Measurements from ENCODE around the gene RBM38. TPM values are rescaled to one million over a fixed set of nuclear protein-coding genes. Genes with fewer than 3 reads are reported as not detected.

The RBM38 gene
- total RNA-seq, 6 donors from 2014 or later = 14.7 to 27.5 (median 22.3) TPM

DNA sequence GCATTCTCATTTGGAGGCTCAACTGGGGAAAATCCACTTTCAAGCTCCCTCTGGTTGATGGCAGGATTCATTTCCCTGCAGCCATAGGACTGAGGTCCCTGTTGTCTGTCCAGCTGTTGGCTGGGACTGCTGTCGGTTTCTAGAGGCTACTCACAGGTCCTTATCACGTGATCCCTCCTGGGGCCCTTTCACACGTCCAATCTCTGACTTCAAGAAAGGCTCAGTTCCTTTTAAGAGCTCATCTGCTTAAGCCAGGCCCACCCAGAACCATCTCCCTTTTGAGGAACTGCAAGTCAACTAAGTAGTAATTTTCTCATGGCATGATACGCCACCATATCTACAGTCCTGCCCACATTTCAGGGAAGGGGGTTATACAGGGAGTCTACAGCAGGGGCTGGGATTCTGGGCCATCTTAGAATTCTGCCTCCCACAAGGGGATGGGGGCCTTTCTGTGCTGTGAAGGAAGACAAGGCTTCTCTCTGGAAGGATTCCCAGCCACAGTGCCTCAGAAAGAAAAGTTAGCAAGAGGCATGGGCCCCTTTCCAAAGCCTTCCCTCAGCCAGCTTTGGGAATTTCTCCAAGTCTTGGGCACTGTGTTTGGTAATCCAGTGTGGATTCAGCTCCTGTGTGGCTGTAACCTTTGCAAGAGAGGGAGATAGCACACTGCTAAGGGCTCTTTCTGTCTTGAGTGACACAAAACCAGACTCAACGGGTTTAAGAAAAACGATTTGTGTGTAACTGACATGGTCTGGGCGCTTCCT is 67.4 kb downstream of the RBM38 start:
- Histone ChIP-seq H3K36me3 (no peaks in the 10 kb centered on the region), H3K4me3 (no peak overlapping the region), H3K27ac (peak overlapping the region in 1 of 4 donors; percentile 46), H3K27me3 (no peaks in the 10 kb centered on the region), H3K9me3 (no peaks in the 10 kb centered on the region), H3K4me1 (peaks cover 0 to 12% (median 3%) of the 10 kb centered on the region in 4 donors)
- ATAC-seq (ENCODE audit: low FRiP score in 2 of 2) (no peak), DNase-seq (no peak)
- 59 to 72% methylated on average over 7 of the region's 7 CpGs for WGBS, 2 donors
- TF ChIP-seq POLR2A (IDR thresholded peaks at IDR 0.05) (no peak), EP300 (IDR thresholded peaks at IDR 0.05) (no peak), POLR2AphosphoS5 (IDR thresholded peaks at IDR 0.05) (no peak)
- TF ChIP-seq, protein P1, sequence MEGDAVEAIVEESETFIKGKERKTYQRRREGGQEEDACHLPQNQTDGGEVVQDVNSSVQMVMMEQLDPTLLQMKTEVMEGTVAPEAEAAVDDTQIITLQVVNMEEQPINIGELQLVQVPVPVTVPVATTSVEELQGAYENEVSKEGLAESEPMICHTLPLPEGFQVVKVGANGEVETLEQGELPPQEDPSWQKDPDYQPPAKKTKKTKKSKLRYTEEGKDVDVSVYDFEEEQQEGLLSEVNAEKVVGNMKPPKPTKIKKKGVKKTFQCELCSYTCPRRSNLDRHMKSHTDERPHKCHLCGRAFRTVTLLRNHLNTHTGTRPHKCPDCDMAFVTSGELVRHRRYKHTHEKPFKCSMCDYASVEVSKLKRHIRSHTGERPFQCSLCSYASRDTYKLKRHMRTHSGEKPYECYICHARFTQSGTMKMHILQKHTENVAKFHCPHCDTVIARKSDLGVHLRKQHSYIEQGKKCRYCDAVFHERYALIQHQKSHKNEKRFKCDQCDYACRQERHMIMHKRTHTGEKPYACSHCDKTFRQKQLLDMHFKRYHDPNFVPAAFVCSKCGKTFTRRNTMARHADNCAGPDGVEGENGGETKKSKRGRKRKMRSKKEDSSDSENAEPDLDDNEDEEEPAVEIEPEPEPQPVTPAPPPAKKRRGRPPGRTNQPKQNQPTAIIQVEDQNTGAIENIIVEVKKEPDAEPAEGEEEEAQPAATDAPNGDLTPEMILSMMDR (IDR thresholded peaks at IDR 0.05) = no peak

Other genes starting within 250 kb of the RBM38 start
- gene BMP7, start 124.8 kb upstream of the RBM38 start, total RNA-seq = 1 to 10 TPM in 4 of 6 donors, under 1 TPM in 1, not detected in 1; 0.30 to 4.0 (median 2.6) TPM
- gene SPO11, start 61.6 kb upstream of the RBM38 start, total RNA-seq = not detected
- gene RAE1, start 40.1 kb upstream of the RBM38 start, total RNA-seq = 10 to 100 TPM; 10.1 to 31.0 (median 17.9) TPM
- gene CTCFL, start 133.7 kb downstream of the RBM38 start, total RNA-seq = under 1 TPM in 3 of 6 donors, not detected in 3; 0.11 to 0.17 (median 0.14) TPM
- 1 to 10 TPM in 1 of 6 donors, under 1 TPM in 2, not detected in 3; 0.23 to 1.3 (median 0.51) TPM for gene PCK1, start 169.7 kb downstream of the RBM38 start, total RNA-seq
- 1 to 10 TPM; 3.2 to 9.4 (median 4.8) TPM for gene ZBP1, start 229.0 kb downstream of the RBM38 start, total RNA-seq